Testis (tissue), 3 donors: ENCODE data around the gene PCCA. TPM values are rescaled to one million over a fixed set of nuclear protein-coding genes. Genes with fewer than 3 reads are reported as not detected.
"Not testable (repeated sequence)": the region's sequence is repeated elsewhere in the genome, so short reads cannot be mapped to it uniquely, and the experiment has no call there.

Experiments used
- DNase-seq: peaks from one replicate; pipeline ENCODE4 v3.0.0-alpha.2; 2019
- H3K27ac ChIP-seq, 2 donors: fragments of 200-600 bp; sonication (generic); one replicate each; pipeline ENCODE4 v1.5.1; 2019
- H3K27me3 ChIP-seq: fragments of 200-600 bp; sonication (generic); one replicate; pipeline ENCODE4 v1.5.1; 2019
- H3K36me3 ChIP-seq: fragments of 200-600 bp; sonication (generic); one replicate; pipeline ENCODE4 v1.5.1; 2017; ENCODE audit warnings: low read depth; ENCODE audit errors: missing control alignments
- H3K4me1 ChIP-seq: fragments of 200-600 bp; sonication (generic); one replicate; pipeline ENCODE4 v1.5.1; 2019
- H3K4me3 ChIP-seq, 2 donors: fragments of 200-600 bp; sonication (generic); one replicate each; pipeline ENCODE4 v1.5.1; 2017 to 2019
- H3K9me3 ChIP-seq: fragments of 200-600 bp; sonication (generic); one replicate; pipeline ENCODE4 v1.5.1; 2017
- POLR2A ChIP-seq: fragments of 450-650 bp; IDR thresholded peaks from one replicate; pipeline ENCODE4 v1.6.1; 2017; ENCODE audit warnings: antibody characterized with exemption, mild to moderate bottlenecking, moderate library complexity
- WGBS, 2 donors: methylation state at CpG; one replicate each; pipeline ENCODE4 v1.1.5; 2018; 5-methylcytosine and 5-hydroxymethylcytosine counted together
- intact Hi-C: fragments of 100-400 bp; cut with DNase I; formaldehyde crosslinking; loops from one replicate; pipeline ENCODE4 v1.15.1; 2023; ENCODE audit warnings: low total_unique reads
- polyA plus RNA-seq: library from polyadenylated mRNA; stranded (reverse); fragments of 350-450 nt; fragmentation: Illumina TruSeq; extraction: RNeasy Lipid Tissue Mini Kit (QIAGEN cat#74804); gene quantifications from one replicate; pipeline ENCODE4 v1.2.3, GENCODE V29; 2014; ENCODE audit warnings: low read depth, low replicate concordance; ENCODE audit not compliant: insufficient read depth
- total RNA-seq, 2 donors: library from RNA; depleted of rRNA; stranded (reverse); fragments of >200 nt; gene quantifications; one replicate each; pipeline ENCODE4 v1.2.3, GENCODE V29; 2016
- TF ChIP-seq, protein P1 (sequence below), 3 experiments: fragments of 450-650 bp in 2 of 3; fragments of 200-600 bp in 1 of 3; sonication (generic) in 1 of 3; IDR thresholded peaks; one replicate each; pipeline ENCODE4 v1.5.1; 2016 to 2019; ENCODE audit warnings: antibody characterized with exemption in 3 of 3, mild to moderate bottlenecking in 2 of 3, moderate library complexity in 1 of 3

PCCA gene
- total and polyA plus RNA-seq, 3 donors from 2014 or later: 17.9 to 56.2 (median 39.2) TPM

DNA sequence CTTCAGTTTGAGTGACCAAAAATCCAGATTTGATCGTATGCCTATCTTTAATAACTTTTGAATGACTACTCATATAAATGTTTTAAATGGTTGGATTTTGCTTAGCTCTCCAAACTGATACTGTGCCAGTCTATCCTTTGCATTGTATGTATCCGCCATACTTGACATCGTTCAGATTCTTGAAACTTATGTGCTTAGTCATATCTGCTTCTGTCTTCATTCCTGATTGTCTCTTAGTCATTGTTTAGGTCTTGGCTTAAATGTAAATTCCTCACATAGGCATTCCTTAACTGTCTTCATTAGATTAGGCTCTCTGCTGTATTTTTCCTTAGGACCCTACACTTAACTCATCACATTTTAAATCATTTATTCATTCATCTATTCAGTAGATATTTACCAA is 126.0 kb downstream of the PCCA start:
- H3K27me3 ChIP-seq: no peaks in the 10 kb centered on the region
- no peak for TF ChIP-seq POLR2A
- TF ChIP-seq, protein P1, sequence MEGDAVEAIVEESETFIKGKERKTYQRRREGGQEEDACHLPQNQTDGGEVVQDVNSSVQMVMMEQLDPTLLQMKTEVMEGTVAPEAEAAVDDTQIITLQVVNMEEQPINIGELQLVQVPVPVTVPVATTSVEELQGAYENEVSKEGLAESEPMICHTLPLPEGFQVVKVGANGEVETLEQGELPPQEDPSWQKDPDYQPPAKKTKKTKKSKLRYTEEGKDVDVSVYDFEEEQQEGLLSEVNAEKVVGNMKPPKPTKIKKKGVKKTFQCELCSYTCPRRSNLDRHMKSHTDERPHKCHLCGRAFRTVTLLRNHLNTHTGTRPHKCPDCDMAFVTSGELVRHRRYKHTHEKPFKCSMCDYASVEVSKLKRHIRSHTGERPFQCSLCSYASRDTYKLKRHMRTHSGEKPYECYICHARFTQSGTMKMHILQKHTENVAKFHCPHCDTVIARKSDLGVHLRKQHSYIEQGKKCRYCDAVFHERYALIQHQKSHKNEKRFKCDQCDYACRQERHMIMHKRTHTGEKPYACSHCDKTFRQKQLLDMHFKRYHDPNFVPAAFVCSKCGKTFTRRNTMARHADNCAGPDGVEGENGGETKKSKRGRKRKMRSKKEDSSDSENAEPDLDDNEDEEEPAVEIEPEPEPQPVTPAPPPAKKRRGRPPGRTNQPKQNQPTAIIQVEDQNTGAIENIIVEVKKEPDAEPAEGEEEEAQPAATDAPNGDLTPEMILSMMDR (IDR thresholded peaks at IDR 0.05): no peak
- intact Hi-C loops: no loop called here
- H3K9me3 ChIP-seq: no peaks in the 10 kb centered on the region
- 96 to 97% methylated on average over 3 of the region's 3 CpGs for WGBS, 2 donors
- H3K27ac ChIP-seq: no peak overlapping the region
- no peak for DNase-seq
- H3K36me3 ChIP-seq: no peaks in the 10 kb centered on the region
- no peak overlapping the region for H3K4me3 ChIP-seq
- no peaks in the 10 kb centered on the region for H3K4me1 ChIP-seq

DNA sequence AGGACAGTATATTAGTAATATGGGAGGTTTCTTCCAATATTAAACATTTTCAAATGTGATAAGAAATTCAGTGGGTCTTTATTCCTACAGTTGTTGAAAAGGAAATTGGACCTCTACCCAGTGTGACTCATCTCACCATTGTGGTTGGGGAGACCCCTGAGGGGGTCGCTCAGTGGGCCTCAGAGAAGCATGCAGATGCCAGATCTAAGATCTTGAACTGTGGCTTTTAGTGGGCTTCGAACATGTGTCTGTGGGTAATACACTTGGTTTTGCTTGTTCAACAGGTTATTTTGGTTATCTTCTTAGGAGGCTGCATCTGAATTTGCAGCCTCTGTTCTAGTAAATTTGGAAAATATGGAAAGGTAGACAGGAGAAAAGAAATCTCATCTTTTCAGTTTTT is 132.3 kb downstream of the PCCA start:
- H3K36me3 ChIP-seq: no peaks in the 10 kb centered on the region
- H3K27ac ChIP-seq: no peak overlapping the region
- WGBS, 2 donors: 85 to 91% methylated on average over 2 of the region's 2 CpGs
- intact Hi-C loops: no loop called here
- H3K9me3 ChIP-seq: no peaks in the 10 kb centered on the region
- no peak for DNase-seq
- no peak overlapping the region for H3K4me3 ChIP-seq
- no peaks in the 10 kb centered on the region for H3K27me3 ChIP-seq
- TF ChIP-seq POLR2A: no peak
- TF ChIP-seq, protein P1 (IDR thresholded peaks at IDR 0.05): no peak
- no peaks in the 10 kb centered on the region for H3K4me1 ChIP-seq

DNA sequence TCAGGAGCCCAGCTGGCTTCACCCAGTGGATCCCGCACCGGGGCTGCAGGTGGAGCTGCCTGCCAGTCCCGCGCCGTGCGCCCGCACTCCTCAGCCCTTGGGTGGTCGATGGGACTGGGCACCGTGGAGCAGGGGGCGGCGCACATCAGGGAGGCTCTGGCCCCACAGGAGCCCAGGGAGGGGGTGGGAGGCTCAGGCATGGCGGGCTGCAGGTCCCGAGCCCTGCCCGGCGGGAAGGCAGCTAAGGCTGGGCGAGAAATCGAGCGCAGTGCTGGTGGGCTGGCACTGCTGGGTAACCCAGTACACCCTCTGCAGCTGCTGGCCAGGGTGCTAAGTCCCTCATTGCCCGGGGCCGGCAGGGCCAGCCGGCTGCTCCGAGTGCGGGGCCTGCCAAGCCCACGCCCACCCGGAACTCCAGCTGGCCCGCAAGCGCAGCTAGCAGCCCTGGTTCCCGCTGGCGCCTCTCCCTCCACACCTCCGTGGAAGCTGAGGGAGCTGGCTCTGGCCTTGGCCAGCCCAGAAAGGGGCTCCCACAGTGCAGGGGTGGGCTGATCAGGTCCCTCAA is 135.2 kb downstream of the PCCA start:
- 73 to 96% methylated on average over 9 to 14 of the region's 30 CpGs for WGBS, 2 donors
- DNase-seq: not testable (repeated sequence)

DNA sequence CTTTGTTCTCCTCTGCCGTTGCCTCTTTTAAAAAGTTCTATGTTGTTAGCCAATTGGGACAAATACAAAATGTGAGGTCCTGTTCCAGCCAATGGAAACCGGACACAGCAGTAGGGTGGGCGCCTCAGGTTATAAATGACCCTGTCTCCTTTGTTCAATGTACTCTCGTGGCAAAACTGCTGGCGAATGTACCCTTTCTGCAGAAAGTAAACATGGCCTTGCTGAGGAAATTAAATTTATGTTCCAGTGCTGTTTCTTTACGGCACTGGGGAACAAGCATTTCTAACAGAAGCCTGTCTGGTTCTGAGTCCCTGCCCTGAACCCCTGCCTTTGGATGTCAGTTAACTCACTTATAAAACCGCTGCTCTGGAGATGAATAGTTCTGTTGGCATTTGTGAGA is 140.7 kb downstream of the PCCA start:
- Histone ChIP-seq H3K27ac (no peak overlapping the region), H3K4me3 (no peak overlapping the region), H3K9me3 (no peaks in the 10 kb centered on the region), H3K4me1 (no peaks in the 10 kb centered on the region), H3K36me3 (no peaks in the 10 kb centered on the region), H3K27me3 (no peaks in the 10 kb centered on the region)
- TF ChIP-seq, protein P1 (IDR thresholded peaks at IDR 0.05): no peak
- no peak for TF ChIP-seq POLR2A
- DNase-seq: no peak
- WGBS, 2 donors: 94 to 96% methylated on average over 7 of the region's 7 CpGs
- intact Hi-C loops: no loop called here

More for the DNA sequence above, 135.2 kb downstream of the PCCA start:
- H3K27ac ChIP-seq, H3K4me3 ChIP-seq, H3K9me3 ChIP-seq, H3K27me3 ChIP-seq, H3K36me3 ChIP-seq, H3K4me1 ChIP-seq, intact Hi-C loops: not testable (repeated sequence)

DNA sequence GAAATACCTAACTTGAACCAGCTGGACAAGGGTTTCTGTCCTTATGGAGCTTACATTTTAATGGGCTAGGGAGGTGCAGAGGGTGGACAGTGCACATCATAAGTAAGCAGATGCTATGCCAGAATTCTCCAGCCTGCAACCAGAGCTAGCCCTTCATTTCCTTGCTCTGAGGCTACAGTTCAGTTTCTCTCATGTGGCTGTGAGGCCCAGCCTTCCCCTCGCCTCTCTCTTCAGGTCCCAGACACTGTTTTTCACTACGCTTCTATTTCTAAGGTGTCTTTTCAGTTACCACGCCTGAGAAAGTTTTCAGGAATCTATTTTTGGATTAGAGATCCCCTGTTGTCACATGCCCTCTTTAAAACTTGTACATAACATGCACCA is 141.9 kb downstream of the PCCA start:
- WGBS, 2 donors: 82 to 88% methylated on average over 3 of the region's 3 CpGs
- intact Hi-C loops: no loop called here
- no peaks in the 10 kb centered on the region for H3K27me3 ChIP-seq
- H3K9me3 ChIP-seq: no peaks in the 10 kb centered on the region
- no peak overlapping the region for H3K4me3 ChIP-seq
- no peaks in the 10 kb centered on the region for H3K36me3 ChIP-seq
- no peaks in the 10 kb centered on the region for H3K4me1 ChIP-seq
- H3K27ac ChIP-seq: no peak overlapping the region
- DNase-seq: no peak
- TF ChIP-seq POLR2A: no peak
- TF ChIP-seq, protein P1 (IDR thresholded peaks at IDR 0.05): no peak
